ENCODE measurements around the gene SETD1A. TPM values are rescaled to one million over a fixed set of nuclear protein-coding genes. Genes with fewer than 3 reads are reported as not detected.

The SETD1A gene
- total RNA-seq, 2 donors from 2014 or later: 10.0 to 29.1 TPM

GRCh38 chr16:30922420-30922959, 35.1 kb upstream of the SETD1A start:
- WGBS: 0% methylated on average over 42 of the region's 42 CpGs
- intact Hi-C loops (cut with DNase I): loop anchor here (2.0 to 5.0 kb wide), 3 partner anchors 26 to 80 kb away; partner anchors contain the start of gene CTF1
- Histone ChIP-seq H3K36me3 (no peaks in the 10 kb centered on the region), H3K4me3 (peak overlapping the region; percentile 61 to 71), H3K9me3 (no peaks in the 10 kb centered on the region), H3K27me3 (replicated peaks; ENCODE audit: insufficient read depth) (no peaks in the 10 kb centered on the region), H3K27ac (peak overlapping the region; percentile 92 to 96), H3K4me1 (replicated peaks) (no peaks in the 10 kb centered on the region)
- DNase-seq (ENCODE audit: low spot score): peak; percentile 100
- peak; percentile 95 for TF ChIP-seq POLR2AphosphoS5 (IDR thresholded peaks at IDR 0.05)
- peak in 1 of 4 experiments; percentile 33 for TF ChIP-seq CTCF (IDR thresholded peaks at IDR 0.05)
- TF ChIP-seq POLR2A (IDR thresholded peaks at IDR 0.05): no peak

- TF ChIP-seq POLR2A (IDR thresholded peaks at IDR 0.05) (peak; percentile 53), POLR2AphosphoS5 (IDR thresholded peaks at IDR 0.05) (peak; percentile 78), CTCF (IDR thresholded peaks at IDR 0.05) (peak in 1 of 4 experiments; percentile 5)
- Histone ChIP-seq H3K27me3 (replicated peaks; ENCODE audit: insufficient read depth) (no peaks in the 10 kb centered on the region), H3K27ac (peak overlapping the region; percentile 92 to 96), H3K36me3 (no peaks in the 10 kb centered on the region), H3K4me3 (peak overlapping the region; percentile 61 to 71), H3K9me3 (no peaks in the 10 kb centered on the region), H3K4me1 (replicated peaks) (no peaks in the 10 kb centered on the region)
- intact Hi-C loops (cut with DNase I): loop anchor here (2.0 to 5.0 kb wide), 3 partner anchors 26 to 81 kb away; partner anchors contain the start of gene CTF1
- WGBS: under 1% methylated on average over 33 of the region's 33 CpGs
- peak; percentile 100 for DNase-seq (ENCODE audit: low spot score)
These were observed 34.5 kb upstream of the SETD1A start for GRCh38 chr16:30922960-30923535.

GRCh38 chr16:30923554-30924075, 33.9 kb upstream of the SETD1A start, which contains the start of gene FBXL19:
Gene FBXL19, plus strand, starts transcription at chr16:30923572. Its CDS starts 2,183 bp downstream, at chr16:30925755.
- under 1% methylated on average over 28 of the region's 31 CpGs for WGBS
- H3K27ac ChIP-seq: peak within 1 kb of the TSS; percentile 92 to 96
- no peaks in the 10 kb centered on the region for H3K4me1 ChIP-seq (replicated peaks)
- DNase-seq (ENCODE audit: low spot score): no peak
- no peak for TF ChIP-seq POLR2A (IDR thresholded peaks at IDR 0.05)
- TF ChIP-seq POLR2AphosphoS5 (IDR thresholded peaks at IDR 0.05): no peak
- no peak for TF ChIP-seq CTCF (IDR thresholded peaks at IDR 0.05)
- H3K4me3 ChIP-seq: peak within 1 kb of the TSS; percentile 61 to 71
- intact Hi-C loops (cut with DNase I): loop anchor here (2.0 to 5.0 kb wide), 3 partner anchors 27 to 81 kb away; partner anchors contain the start of gene CTF1
- no peaks in the 10 kb centered on the region for H3K36me3 ChIP-seq
- no peaks in the 10 kb centered on the region for H3K27me3 ChIP-seq (replicated peaks; ENCODE audit: insufficient read depth)
- no peaks in the 10 kb centered on the region for H3K9me3 ChIP-seq

GRCh38 chr16:30924076-30924912, 33.3 kb upstream of the SETD1A start:
- TF ChIP-seq POLR2AphosphoS5 (IDR thresholded peaks at IDR 0.05) (no peak), POLR2A (IDR thresholded peaks at IDR 0.05) (no peak), CTCF (IDR thresholded peaks at IDR 0.05) (no peak)
- H3K9me3 ChIP-seq: no peaks in the 10 kb centered on the region
- H3K4me3 ChIP-seq: peak overlapping the region; percentile 61 to 71
- H3K4me1 ChIP-seq (replicated peaks): no peaks in the 10 kb centered on the region
- H3K27ac ChIP-seq: peak overlapping the region; percentile 92 to 96
- H3K36me3 ChIP-seq: no peaks in the 10 kb centered on the region
- intact Hi-C loops (cut with DNase I): loop anchor here (5.0 kb wide), 1 partner anchor 82 kb away; no protein-coding TSS in a partner anchor
- 2% methylated on average over 40 of the region's 53 CpGs for WGBS
- no peaks in the 10 kb centered on the region for H3K27me3 ChIP-seq (replicated peaks; ENCODE audit: insufficient read depth)
- DNase-seq (ENCODE audit: low spot score): no peak
